Thoracic aorta (tissue), 2 donors: ENCODE data around the gene NCR2. TPM values are rescaled to one million over a fixed set of nuclear protein-coding genes. Genes with fewer than 3 reads are reported as not detected.

ENCODE experiments used
- ATAC-seq: fragments of 150-250 bp; one replicate; pipeline ENCODE4 v1.8.0; 2017; ENCODE audit warnings: low read depth; ENCODE audit not compliant: insufficient number of reproducible peaks, low FRiP score
- DNase-seq: peaks from one replicate; pipeline ENCODE4 v3.0.0-alpha.2; 2020; ENCODE audit warnings: low spot score
- H3K27ac ChIP-seq, 2 donors: fragments of 200-600 bp; sonication (generic); 1 replicate in 1 of 2; 2 replicates in 1 of 2; pipeline ENCODE4 v1.5.1; 2016; ENCODE audit warnings: mild to moderate bottlenecking in 2 of 2, moderate library complexity in 2 of 2
- H3K27me3 ChIP-seq: fragments of 200-600 bp; sonication (generic); replicated peaks from 2 replicates; pipeline ENCODE4 v1.6.0; 2016; ENCODE audit warnings: mild to moderate bottlenecking; ENCODE audit not compliant: insufficient read depth
- H3K36me3 ChIP-seq: fragments of 200-600 bp; sonication (generic); one replicate; pipeline ENCODE4 v1.5.1; 2016
- H3K4me1 ChIP-seq, 2 donors: fragments of 200-600 bp; sonication (generic); 1 replicate in 1 of 2; 2 replicates in 1 of 2; pipeline versions ENCODE4 v1.5.1 to v1.6.0; 2016; ENCODE audit warnings: low read depth in 2 of 2, mild to moderate bottlenecking in 1 of 2; ENCODE audit not compliant: control insufficient read depth in 1 of 2
- H3K4me3 ChIP-seq: fragments of 200-600 bp; sonication (generic); 2 replicates; pipeline ENCODE4 v1.5.1; 2016; ENCODE audit warnings: mild to moderate bottlenecking
- H3K9me3 ChIP-seq: fragments of 200-600 bp; sonication (generic); 2 replicates; pipeline ENCODE4 v1.5.1; 2016
- CTCF ChIP-seq: fragments of 200-600 bp; sonication (generic); IDR thresholded peaks from one replicate; pipeline ENCODE4 v1.5.1; 2019; ENCODE audit warnings: antibody characterized with exemption
- total RNA-seq, 2 donors: library from RNA; depleted of rRNA; stranded (reverse); fragments of >200 nt; gene quantifications; one replicate each; pipeline versions ENCODE4 v1.1.0 to v1.2.3, GENCODE V29; 2016

Gene NCR2
- total RNA-seq, 2 donors from 2014 or later: not detected

GRCh38 chr6:41337709-41338108 is 2.3 kb downstream of the NCR2 start:
- no peak for TF ChIP-seq CTCF
- Histone ChIP-seq H3K27ac (no peak overlapping the region), H3K4me1 (no peaks in the 10 kb centered on the region), H3K4me3 (no peak overlapping the region), H3K9me3 (no peaks in the 10 kb centered on the region), H3K36me3 (no peaks in the 10 kb centered on the region), H3K27me3 (no peaks in the 10 kb centered on the region)
- DNase-seq: no peak
- ATAC-seq: no peak

GRCh38 chr6:41338659-41339058 is 3.3 kb downstream of the NCR2 start:
- Histone ChIP-seq H3K9me3 (no peaks in the 10 kb centered on the region), H3K4me3 (no peak overlapping the region), H3K27me3 (no peaks in the 10 kb centered on the region), H3K27ac (no peak overlapping the region), H3K4me1 (no peaks in the 10 kb centered on the region), H3K36me3 (no peaks in the 10 kb centered on the region)
- TF ChIP-seq CTCF: no peak
- ATAC-seq (no peak), DNase-seq (no peak)

GRCh38 chr6:41341580-41341979 is 6.2 kb downstream of the NCR2 start:
- DNase-seq (no peak), ATAC-seq (no peak)
- TF ChIP-seq CTCF: no peak

GRCh38 chr6:41342241-41342640 is 6.8 kb downstream of the NCR2 start:
- H3K9me3 ChIP-seq: no peaks in the 10 kb centered on the region
- no peak overlapping the region for H3K27ac ChIP-seq
- DNase-seq: no peak

More at GRCh38 chr6:41341580-41341979, 6.2 kb downstream of the NCR2 start:
- Histone ChIP-seq H3K4me3 (no peak overlapping the region), H3K4me1 (no peaks in the 10 kb centered on the region), H3K36me3 (no peaks in the 10 kb centered on the region), H3K27ac (no peak overlapping the region), H3K9me3 (no peaks in the 10 kb centered on the region), H3K27me3 (no peaks in the 10 kb centered on the region)

GRCh38 chr6:41343641-41344187 is 8.3 kb downstream of the NCR2 start:
- Histone ChIP-seq H3K4me3 (no peak overlapping the region), H3K27me3 (no peaks in the 10 kb centered on the region), H3K4me1 (no peaks in the 10 kb centered on the region), H3K27ac (no peak overlapping the region), H3K9me3 (peaks cover 4% of the 10 kb centered on the region), H3K36me3 (no peaks in the 10 kb centered on the region)
- no peak for DNase-seq
- no peak for TF ChIP-seq CTCF
- no peak for ATAC-seq

More at GRCh38 chr6:41342241-41342640, 6.8 kb downstream of the NCR2 start:
- H3K4me1 ChIP-seq: no peaks in the 10 kb centered on the region
- no peak for TF ChIP-seq CTCF
- ATAC-seq: no peak
- H3K27me3 ChIP-seq: no peaks in the 10 kb centered on the region
- no peak overlapping the region for H3K4me3 ChIP-seq
- H3K36me3 ChIP-seq: no peaks in the 10 kb centered on the region
